ENCODE data around the gene MSH5. TPM values are rescaled to one million over a fixed set of nuclear protein-coding genes. Genes with fewer than 3 reads are reported as not detected.
A peak's percentile ranks its signal among the peaks of the same experiment; 100 is the strongest.

Gene MSH5
- total and polyA plus RNA-seq, 2 of the 13 experiments (the other 11 are each of a cell fraction or from before 2014, with no cell fraction given): 10.2 to 38.7 TPM

- TF ChIP-seq FUBP1 (CRISPR knock-in tag; IDR thresholded peaks at IDR 0.05; ENCODE audit: borderline replicate concordance) (no peak), FOSL1 (CRISPR knock-in tag; IDR thresholded peaks at IDR 0.05; ENCODE audit: borderline replicate concordance) (no peak), ZNF562 (CRISPR knock-in tag; IDR thresholded peaks at IDR 0.05; ENCODE audit: borderline replicate concordance) (no peak), ZNF740 (CRISPR knock-in tag; IDR thresholded peaks at IDR 0.05) (peak; percentile 76; the same call in 1 of the 2 replicates), ZNF326 (CRISPR knock-in tag; IDR thresholded peaks at IDR 0.05; ENCODE audit: borderline replicate concordance) (no peak), KMT2A (CRISPR knock-in tag; IDR thresholded peaks at IDR 0.05) (no peak), NONO (IDR thresholded peaks at IDR 0.05) (no peak), NONO (CRISPR knock-in tag; conservative IDR thresholded peaks at IDR 0.05) (peak; percentile 72), HDAC2 (CRISPR knock-in tag; IDR thresholded peaks at IDR 0.05) (peak; percentile 58; the same call in 1 of the 2 replicates), ZNF768 (CRISPR knock-in tag; IDR thresholded peaks at IDR 0.05) (peak; percentile 22; the same call in 1 of the 2 replicates), AHDC1 (CRISPR knock-in tag; IDR thresholded peaks at IDR 0.05; ENCODE audit: borderline replicate concordance) (no peak), SKI (IDR thresholded peaks at IDR 0.05; ENCODE audit: partially characterized antibody) (no peak), KDM4B (CRISPR knock-in tag; IDR thresholded peaks at IDR 0.05) (no peak), ZBTB7B (CRISPR knock-in tag; IDR thresholded peaks at IDR 0.05) (peak; percentile 90), CCAR2 (optimal IDR thresholded peaks at IDR 0.05; ENCODE audit: low read depth, low read length) (no peak), ZNF879 (CRISPR knock-in tag; IDR thresholded peaks at IDR 0.05) (no peak), ZKSCAN1 (IDR thresholded peaks at IDR 0.05; ENCODE audit: low read length) (peak; percentile 66; the same call in 1 of the 2 replicates), ZNF441 (CRISPR knock-in tag; IDR thresholded peaks at IDR 0.05; ENCODE audit: borderline replicate concordance) (peak; percentile 9; the same call in 1 of the 2 replicates), PAWR (CRISPR knock-in tag; IDR thresholded peaks at IDR 0.05; ENCODE audit: borderline replicate concordance) (no peak), MZF1 (CRISPR knock-in tag; IDR thresholded peaks at IDR 0.05; ENCODE audit: borderline replicate concordance) (no peak; the same call in 1 of the 2 replicates), ZNF296 (CRISPR knock-in tag; conservative IDR thresholded peaks at IDR 0.05) (no peak), HNRNPL (IDR thresholded peaks at IDR 0.05; ENCODE audit: low read depth, low read length) (no peak), ZBTB38 (CRISPR knock-in tag; IDR thresholded peaks at IDR 0.05) (no peak)
Measured at GRCh38 chr6:31729515-31729978, 10.3 kb upstream of the MSH5 start (continued).

All from HepG2 (cell line).